Activated CD8-positive, alpha-beta memory T cell treated with anti-CD3 and anti-CD28 coated beads for 36 hours (primary cell): Measurements from ENCODE around the gene AMBRA1. TPM values are rescaled to one million over a fixed set of nuclear protein-coding genes. Genes with fewer than 3 reads are reported as not detected.
"Not testable (repeated sequence)": the region's sequence is repeated elsewhere in the genome, so short reads cannot be mapped to it uniquely, and the experiment has no call there.

Source experiments
- CTCF ChIA-PET: fragments of 350-600 bp; sonication (Branson Sonifier 250); formaldehyde crosslinking; loops from one replicate; lab custom pipeline; 2021; ENCODE audit warnings: antibody characterized with exemption; lab: Charles Lee
- POLR2A ChIA-PET: fragments of 350-600 bp; sonication (Branson Sonifier 250); formaldehyde crosslinking; loops from one replicate; lab custom pipeline; 2021; ENCODE audit warnings: antibody characterized with exemption; lab: Charles Lee
- total RNA-seq, 2 experiments: library from RNA; stranded (reverse); gene quantifications; one replicate each; pipeline ENCODE4 v1.2.3, GENCODE V29; 2021

Gene AMBRA1
- total RNA-seq, 2 experiments from 2014 or later, result 28.7 to 28.9 TPM

DNA sequence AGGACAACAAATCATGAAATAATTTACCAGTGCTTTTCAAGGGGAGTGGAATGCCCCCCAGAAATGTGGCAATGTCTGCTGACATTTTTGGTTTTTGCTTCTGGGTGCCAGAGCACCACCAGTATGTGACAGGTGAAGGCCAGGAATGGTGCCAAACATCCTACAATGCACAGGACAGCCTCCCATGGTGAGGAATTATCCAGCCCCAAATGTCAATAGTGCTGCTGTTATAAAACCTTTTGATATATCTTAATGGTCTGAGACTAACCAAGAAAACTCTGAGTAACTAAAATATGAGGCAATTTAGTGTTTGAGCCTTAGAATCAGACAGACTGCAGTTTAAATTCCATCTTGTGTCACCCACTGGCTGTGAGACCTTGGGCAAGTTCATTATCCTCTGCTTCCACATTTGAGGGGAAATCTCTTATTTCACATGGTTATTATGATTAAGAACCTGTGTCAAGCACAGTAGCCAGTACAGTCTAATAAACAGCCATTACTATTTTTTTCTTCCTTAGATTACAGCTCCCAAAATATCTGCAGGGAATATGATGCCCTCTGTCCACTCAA is 69.5 kb downstream of the AMBRA1 start:
- POLR2A ChIA-PET, result no interaction called here

DNA sequence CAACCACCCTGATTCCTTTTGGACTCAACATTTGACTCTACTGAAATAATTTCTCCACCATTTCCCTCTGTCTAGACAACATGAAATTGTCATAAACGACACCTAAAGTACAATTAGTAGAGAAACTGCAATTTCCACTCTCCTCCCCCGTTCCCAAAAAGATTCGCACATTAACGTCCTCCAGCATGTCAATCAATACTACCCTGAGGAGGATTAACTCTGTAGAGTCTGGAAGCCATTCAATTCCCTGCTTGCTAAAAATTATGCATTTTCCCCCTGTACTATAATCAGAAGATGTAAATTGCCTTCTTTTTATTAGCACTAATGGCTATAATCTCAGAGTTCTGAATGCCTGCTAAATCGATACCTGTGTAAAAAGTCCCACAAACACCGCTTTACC is 70.5 kb downstream of the AMBRA1 start:
- ChIA-PET POLR2A (no interaction called here), CTCF (no interaction called here)

More for the DNA sequence above, 69.5 kb downstream of the AMBRA1 start:
- CTCF ChIA-PET, result no interaction called here

DNA sequence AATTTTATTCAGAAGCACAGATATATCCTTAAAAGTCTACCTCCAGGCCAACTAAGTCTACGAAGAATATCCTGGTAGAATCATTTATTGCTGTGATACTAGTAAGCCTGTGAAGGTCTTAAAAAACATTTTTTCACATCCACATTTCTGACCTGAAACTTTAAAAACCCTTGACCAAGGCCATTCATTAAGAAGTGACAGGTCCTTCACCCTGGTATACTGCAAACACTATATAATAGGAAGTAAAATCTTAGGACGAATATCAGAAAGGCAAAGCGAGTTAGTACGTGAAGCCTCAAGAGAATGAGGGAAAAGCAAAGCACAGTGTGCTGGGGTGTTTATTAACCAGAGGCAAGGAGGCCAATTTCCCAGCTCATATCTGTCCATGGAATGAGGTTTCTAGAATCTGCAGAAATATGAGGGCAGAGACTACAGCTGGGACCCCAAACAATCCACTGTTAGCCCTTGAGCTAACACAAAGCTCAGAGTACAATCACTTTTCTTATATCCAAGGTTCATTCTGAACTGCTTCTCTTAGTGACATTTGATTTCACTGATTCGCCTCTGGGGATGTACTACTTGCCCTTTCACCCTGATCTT is 71.0 kb downstream of the AMBRA1 start:
- CTCF ChIA-PET, result interaction anchor here (0.6 kb wide), 2 partner anchors 28 to 33 kb away, joined by 3 read pairs; no protein-coding TSS in a partner anchor
- POLR2A ChIA-PET, result no interaction called here

DNA sequence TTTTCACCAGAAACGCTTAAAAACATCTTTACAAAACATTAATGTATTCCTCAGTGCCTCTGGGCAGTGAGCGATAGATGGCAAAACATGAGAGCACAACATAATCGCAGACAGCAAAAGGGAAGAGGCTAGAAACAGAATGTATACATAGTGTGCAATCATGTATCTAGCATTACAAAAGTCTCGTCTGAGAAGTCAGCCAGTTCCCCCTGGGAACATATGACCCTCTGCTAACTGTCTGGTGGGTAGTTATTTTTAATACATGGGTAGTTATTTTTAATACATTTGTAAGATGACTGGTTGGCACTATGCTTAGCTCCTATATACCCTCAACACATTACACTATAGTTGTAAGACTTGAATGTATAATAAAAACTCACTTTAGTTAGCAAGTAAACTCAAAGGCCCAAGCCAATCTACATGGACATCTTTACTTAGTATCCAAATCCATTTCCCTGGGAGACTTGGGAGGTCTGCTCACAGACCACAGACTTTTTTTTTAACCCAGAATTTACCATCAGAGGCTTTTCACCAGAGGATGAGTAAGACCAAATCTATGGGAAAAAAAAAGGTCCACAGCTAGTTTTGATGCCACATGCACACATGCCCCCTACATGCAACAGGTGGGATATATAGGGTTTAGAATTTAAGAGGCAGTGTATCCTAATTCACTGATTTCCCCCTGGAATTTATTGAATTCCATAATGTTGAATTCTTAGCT is 71.7 kb downstream of the AMBRA1 start:
- CTCF ChIA-PET, result interaction anchor here (0.6 kb wide), 2 partner anchors 29 to 32 kb away, joined by 3 read pairs; no protein-coding TSS in a partner anchor
- POLR2A ChIA-PET, result no interaction called here

DNA sequence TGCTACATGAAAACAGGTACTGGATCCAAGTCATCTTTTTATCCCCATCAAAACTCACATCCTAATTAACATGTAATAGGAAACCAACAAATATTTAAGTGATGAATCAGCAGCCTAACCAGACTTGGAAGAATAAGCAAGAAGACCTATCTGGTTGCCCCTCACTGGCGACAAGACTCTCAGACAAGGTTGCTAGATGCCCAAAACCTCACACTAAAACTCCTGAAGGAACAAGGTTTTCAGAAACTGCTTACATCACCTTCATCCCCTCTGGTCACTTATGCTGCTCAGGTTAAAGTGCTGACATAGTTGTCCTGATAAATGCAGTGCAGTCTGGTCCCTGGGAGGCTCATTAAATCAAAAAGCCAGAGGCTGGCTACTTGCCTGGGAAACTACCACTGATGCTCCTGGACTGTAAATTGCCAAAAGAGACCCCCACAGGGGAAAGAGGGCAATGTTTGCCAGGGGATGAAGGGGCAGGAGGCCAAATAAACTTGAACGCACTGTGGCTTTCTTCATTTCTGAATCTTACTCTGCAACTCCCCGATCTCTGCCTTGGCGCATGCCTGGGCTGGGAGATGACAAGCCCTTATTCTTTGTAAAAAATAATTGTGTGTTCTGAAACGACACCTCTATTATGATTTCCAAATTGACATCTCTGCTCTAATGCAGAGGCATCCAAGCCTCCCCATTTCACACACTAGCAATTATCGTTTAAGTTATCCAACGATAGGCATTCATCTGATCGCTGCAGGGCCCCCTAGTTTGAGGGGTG is 72.7 kb downstream of the AMBRA1 start:
- CTCF ChIA-PET, result no interaction called here

DNA sequence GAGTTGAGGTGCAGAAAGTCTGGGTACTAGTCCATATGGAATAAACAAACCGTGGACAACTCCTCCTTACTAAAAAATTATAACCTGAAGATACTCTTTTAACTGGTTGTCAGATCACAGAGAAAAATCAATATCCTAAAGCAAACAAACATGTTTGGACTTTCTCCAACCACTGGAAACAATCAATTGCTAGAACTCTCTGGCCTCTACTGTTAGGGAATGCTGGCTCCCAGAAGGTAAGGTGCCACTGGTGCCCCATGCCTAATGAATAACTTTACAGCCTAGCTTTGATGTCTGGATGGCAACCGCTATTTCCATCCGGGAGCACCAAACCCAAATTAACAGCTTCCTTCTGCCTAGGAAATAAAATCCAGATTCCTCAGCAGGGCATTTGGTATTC is 74.5 kb downstream of the AMBRA1 start:
- ChIA-PET CTCF (interaction anchor here (1.2 to 1.9 kb wide), 2 partner anchors 31 to 63 kb away, joined by 3 to 4 read pairs; no protein-coding TSS in a partner anchor), POLR2A (no interaction called here)

More for the DNA sequence above, 72.7 kb downstream of the AMBRA1 start:
- POLR2A ChIA-PET, result no interaction called here

DNA sequence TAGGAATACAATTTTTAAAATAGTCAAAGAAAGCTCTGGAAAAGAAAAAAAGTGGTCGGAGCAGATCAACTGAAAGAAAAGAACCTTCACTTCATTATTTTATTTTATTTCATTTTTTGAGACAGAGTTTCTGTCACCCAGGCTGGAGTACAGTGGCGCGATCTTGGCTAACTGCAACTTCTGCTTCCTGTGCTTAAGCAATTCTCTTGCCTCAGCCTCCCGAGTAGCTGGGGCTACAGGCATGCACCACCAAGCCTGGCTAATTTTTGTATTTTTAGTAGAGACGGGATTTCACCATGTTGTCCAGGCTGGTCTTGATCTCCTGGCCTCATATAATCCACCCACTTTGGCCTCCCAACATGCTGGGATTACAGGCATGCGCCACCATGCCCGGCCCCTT is 74.9 kb downstream of the AMBRA1 start:
- CTCF ChIA-PET, result interaction anchor here (1.9 kb wide), 1 partner anchor 63 kb away, joined by 4 read pairs; no protein-coding TSS in a partner anchor
- POLR2A ChIA-PET, result not testable (repeated sequence)

DNA sequence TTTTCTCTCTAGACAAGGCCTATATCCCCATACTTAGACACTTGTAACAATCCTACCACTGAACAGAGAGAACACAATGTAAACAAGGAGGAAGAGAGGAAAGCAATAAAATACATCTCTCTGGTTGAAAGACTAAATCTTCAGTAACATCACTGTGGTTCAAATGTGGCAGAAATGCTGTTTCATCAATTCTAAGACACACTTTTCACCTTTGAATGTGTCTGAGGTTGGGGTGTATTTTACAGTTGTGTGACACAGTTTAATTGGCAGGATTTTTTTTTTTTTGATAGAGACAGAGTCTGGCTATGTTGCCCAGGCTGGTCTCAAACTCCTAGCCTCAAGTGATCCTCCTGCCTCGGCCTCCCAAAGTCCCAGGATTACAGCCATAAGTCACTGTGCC is 79.5 kb downstream of the AMBRA1 start:
- CTCF ChIA-PET, result interaction anchor here (1.7 kb wide), 1 partner anchor 15 kb away, joined by 4 read pairs; no protein-coding TSS in a partner anchor
- POLR2A ChIA-PET, result no interaction called here

DNA sequence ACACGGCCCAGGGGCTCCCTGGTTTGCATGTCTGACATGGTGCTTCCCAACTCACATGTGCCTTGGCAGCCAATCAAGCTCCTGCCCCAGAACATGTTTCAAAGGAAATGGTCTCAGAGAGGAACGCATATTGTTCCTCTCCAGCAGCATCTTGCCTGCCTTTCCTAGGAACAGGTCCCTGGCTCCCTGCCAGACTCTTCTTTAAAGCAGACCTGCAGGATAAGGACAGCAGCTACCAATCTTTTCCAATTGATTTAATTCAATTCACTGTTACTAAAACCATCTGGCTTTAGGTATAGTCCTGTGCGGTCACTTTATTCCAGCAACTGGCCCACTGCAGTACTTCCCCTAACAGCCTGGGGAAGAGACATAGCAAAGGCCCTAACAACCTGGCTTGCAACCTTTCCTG is 79.9 kb downstream of the AMBRA1 start:
- ChIA-PET POLR2A (no interaction called here), CTCF (interaction anchor here (1.6 kb wide), 1 partner anchor 24 kb away, joined by 4 read pairs; no protein-coding TSS in a partner anchor)

DNA sequence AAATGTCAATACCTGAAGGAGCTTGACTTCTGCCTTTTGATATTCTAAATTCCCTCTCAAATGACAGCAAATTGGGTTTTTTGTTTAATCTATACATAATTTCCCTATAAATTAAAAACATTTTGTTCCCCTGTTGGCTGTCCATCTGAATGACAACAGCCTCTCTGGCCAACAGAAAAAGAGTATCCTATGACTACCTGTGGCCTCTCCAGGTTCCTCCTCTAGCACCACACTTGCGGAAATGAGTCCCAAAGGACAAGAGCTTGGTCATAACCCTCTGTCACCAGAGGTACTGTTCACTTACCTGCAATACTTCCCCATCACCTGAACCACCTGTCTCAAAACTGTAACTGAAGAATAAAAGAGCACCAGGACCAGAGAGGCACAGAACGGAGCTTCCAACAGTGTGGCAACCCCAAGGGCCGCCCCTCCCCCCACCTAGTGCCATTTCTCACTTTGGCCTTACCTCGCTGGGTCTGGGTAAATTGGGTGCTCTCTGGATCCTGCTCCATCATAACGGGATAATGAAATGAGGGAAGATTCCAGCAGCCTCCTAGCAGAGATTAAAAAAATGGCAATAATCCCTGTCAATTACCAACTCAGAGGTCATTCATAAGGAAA is 81.5 kb downstream of the AMBRA1 start:
- ChIA-PET CTCF (interaction anchor here (0.6 to 1.6 kb wide), 2 partner anchors 22 to 129 kb away, joined by 3 to 4 read pairs; no protein-coding TSS in a partner anchor), POLR2A (no interaction called here)

DNA sequence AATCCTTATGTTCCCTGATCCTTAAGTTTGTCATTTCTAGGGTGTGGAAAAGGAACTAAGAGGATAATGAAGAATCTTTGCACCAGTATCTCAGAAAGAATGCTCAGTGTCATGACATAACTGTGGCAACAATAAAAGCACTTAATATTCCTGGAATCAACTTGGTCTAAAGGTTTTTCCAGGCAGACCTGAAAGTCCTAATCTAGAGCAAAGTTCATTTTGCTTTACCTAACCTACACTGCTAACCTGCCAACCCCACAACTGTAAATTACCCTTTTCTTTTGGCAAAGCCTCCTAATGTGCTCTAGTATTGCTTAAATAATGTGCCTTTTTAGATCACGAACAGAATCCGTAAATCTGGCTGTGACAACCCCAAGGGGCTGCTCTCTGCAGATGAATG is 82.5 kb downstream of the AMBRA1 start:
- ChIA-PET CTCF (no interaction called here), POLR2A (no interaction called here)

DNA sequence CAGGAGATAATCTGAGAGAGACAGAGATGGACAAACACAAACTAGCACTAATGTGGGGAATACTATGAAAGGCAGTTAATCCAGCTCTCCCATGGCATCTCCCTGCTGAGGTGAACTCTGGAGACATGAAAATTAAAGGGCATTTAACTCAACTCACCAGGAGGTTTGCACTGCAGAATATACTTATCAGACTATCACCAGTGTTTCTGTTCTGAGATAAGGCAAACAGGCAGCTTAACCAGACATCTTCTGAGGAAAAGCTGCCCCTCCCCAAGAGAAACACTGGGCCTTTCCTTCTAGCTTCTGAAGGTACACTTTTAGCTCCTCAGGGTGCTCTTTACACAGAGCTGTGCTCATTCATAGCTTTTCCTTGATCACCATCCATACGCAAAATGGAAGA is 85.5 kb downstream of the AMBRA1 start:
- POLR2A ChIA-PET, result no interaction called here
- CTCF ChIA-PET, result interaction anchor here (2.5 kb wide), 1 partner anchor 21 kb away, joined by 9 read pairs; no protein-coding TSS in a partner anchor

DNA sequence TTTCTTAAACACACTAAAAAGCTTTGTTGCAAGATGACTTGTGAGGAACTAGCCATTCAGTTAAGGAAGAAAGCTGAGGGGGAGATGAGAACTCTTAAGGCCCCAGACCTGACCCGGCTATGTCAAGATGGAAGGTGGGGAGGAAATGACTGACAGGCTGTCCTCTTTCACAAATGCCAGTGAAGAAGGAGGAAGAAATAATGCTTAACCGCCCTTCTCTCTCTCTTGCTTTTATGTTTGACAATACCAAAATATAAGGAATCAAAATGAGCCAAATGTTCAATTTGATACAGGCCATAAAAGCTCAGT is 87.4 kb downstream of the AMBRA1 start:
- ChIA-PET POLR2A (no interaction called here), CTCF (interaction anchor here (2.5 kb wide), 1 partner anchor 23 kb away, joined by 9 read pairs; no protein-coding TSS in a partner anchor)

DNA sequence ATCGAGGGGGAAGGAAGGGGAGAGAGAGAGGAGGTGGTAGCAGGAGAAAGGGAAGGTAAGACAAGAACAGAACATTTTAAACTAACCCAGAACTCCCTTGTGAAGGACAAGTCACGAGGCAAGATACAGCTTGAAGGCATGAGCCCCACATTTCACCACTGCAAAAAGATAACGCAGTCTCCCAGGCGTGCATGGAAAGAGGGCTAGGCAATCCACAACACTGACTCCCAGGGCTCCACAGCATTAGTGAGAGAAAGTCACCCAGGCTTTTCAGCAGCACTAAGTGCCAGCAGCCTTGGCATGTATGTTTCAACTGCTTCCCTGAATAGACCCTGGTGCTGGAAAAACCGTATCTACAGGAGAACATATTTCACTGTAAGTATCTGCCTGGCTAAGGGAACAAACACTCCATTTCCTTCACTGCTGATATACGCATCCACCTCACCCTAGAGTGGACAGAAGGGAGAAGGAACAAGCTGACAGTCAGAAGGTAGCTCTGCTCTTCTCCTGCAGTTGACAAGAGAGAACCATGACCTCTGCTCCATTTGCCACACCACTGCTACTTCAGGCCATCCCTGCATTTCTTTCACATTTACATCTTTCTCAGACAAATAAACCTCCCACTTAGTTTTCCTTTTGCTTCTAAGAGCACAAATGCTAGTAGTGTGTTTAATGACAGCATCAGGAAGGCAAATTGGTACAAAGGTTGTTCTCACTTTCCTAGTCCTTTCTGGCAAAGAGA is 87.9 kb downstream of the AMBRA1 start:
- ChIA-PET POLR2A (no interaction called here), CTCF (no interaction called here)

DNA sequence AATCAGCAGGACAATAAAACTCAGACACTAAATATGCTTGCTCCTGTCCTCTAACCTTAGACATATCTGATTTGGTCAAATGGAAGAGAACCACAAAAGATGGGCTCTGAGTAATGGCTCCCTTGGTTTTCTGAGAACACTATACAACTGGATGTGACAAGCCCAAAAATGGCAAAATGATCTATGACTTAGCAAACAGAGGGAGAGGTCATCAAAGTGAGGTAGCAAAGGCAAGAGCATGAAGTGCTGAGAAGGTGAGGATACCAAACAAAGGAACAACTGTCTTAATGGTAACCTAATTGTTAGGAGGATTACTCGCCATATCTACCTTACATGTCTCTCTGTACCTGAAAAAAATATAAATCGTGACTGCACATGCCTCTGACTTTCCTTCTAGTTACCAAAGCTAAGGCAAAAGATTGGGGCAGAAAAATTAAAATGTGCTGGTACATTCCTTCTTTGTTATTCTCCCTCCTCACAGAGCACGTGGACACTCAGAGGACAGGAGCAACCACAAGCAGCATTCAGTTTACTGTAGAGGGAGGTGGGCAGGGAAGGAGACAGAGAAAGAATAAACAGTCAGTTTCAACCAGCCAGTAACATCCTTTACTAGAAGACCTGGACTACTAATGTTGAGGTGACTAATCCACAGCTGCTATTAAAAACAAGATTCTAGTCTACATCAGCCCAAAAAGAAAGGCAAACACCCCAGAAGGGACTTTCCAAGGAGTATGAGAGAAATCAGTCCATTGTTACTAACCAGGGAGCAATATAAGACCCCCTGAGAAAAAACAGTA is 88.8 kb downstream of the AMBRA1 start:
- POLR2A ChIA-PET, result no interaction called here
- CTCF ChIA-PET, result no interaction called here

DNA sequence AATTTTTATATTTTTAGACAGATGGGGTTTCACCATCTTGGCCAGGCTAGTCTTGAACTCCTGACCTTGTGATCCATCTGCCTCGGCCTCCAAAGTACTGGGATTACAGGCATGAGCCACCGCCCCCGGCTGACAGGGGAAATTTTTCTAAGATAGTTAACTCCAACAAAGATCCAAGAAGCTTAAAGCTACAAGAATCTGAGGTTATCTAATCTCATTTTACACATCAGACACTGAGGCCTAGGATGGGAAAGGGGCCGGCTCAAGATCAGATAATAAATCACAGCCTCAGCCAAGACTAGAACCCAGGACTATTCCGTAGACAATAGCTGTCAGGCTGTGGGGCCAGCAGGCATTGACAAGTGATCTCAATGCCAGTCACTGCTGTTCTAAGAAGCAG is 94.0 kb downstream of the AMBRA1 start:
- POLR2A ChIA-PET, result no interaction called here
- CTCF ChIA-PET, result interaction anchor here (1.1 kb wide), 1 partner anchor 10 kb away, joined by 6 read pairs; no protein-coding TSS in a partner anchor

DNA sequence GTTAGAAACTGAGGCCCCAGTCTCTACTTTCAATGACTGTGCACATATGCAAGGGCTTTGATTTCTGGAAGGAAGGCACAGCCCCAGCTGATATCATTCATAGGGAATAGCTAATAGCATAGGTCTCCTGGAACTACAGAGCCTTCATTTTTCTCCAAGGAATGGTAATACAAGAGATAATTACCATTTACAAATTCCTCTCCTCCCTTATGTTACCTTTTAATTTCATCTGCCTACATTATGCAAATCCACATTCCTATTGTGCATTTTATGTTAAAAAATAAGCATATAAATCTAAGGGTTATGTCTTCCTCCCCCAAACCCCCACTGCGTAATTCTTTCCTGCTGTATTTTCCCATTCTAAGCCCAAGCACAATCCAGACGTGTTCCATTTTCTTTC is 94.9 kb downstream of the AMBRA1 start:
- POLR2A ChIA-PET, result no interaction called here

DNA sequence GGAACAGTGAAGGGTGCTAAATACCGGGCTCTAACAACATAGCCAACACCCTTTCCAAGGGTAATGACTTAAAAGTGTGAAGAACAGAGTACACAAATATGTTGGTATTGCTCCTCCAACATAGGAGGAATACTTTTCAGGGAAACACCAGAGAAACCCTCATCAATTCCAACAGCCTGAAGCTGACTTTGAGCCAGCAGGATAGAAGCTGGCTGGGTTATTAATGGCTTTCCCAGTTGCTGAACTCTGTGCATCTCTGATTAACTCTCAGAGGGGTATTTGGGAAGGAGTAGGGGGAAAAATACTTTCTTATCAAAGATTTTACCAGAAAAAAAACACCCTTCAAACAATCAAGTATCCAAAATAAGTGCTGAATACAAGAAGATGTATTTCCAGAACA is 95.6 kb downstream of the AMBRA1 start:
- ChIA-PET POLR2A (no interaction called here), CTCF (interaction anchor here (2.2 kb wide), 1 partner anchor 106 kb away, joined by 4 read pairs; the partner anchor contains the start of gene CHRM4)

More for the DNA sequence above, 94.9 kb downstream of the AMBRA1 start:
- CTCF ChIA-PET, result no interaction called here
